Activated CD4-positive, alpha-beta T cell treated with anti-CD3 and anti-CD28 coated beads for 36 hours (primary cell): ENCODE results near the gene CRYGA. TPM values are rescaled to one million over a fixed set of nuclear protein-coding genes. Genes with fewer than 3 reads are reported as not detected.

Experiments used
- ATAC-seq: fragments of 200-7000 bp; cut with Tn5 transposase; one replicate; pipeline ENCODE4 v1.10.0; 2021; ENCODE audit warnings: mild to moderate bottlenecking, moderate library complexity
- CTCF ChIA-PET: fragments of 350-600 bp; sonication (Branson Sonifier 250); formaldehyde crosslinking; loops from one replicate; lab custom pipeline; 2021; ENCODE audit warnings: antibody characterized with exemption; lab: Charles Lee
- POLR2A ChIA-PET: fragments of 350-600 bp; sonication (Branson Sonifier 250); formaldehyde crosslinking; loops from one replicate; lab custom pipeline; 2021; ENCODE audit warnings: antibody characterized with exemption, inconsistent platforms; lab: Charles Lee
- DNase-seq: peaks from one replicate; pipeline ENCODE4 v3.0.0-alpha.2; 2020
- H3K27ac Mint-ChIP-seq: one replicate; pipeline ENCODE4 v1.8.0; 2021; ENCODE audit warnings: mixed read lengths
- H3K27me3 Mint-ChIP-seq: one replicate; pipeline ENCODE4 v1.8.0; 2021; ENCODE audit warnings: mixed read lengths
- H3K36me3 Mint-ChIP-seq: one replicate; pipeline ENCODE4 v1.8.0; 2021; ENCODE audit warnings: low read depth, mixed read lengths
- H3K4me1 Mint-ChIP-seq: one replicate; pipeline ENCODE4 v1.8.0; 2021; ENCODE audit warnings: mixed read lengths
- H3K4me3 Mint-ChIP-seq: one replicate; pipeline ENCODE4 v1.8.0; 2021; ENCODE audit warnings: mild to moderate bottlenecking, moderate library complexity, mixed read lengths
- H3K9me3 Mint-ChIP-seq: one replicate; pipeline ENCODE4 v1.8.0; 2021; ENCODE audit warnings: low read depth, mixed read lengths
- intact Hi-C, 2 experiments: fragments of 100-400 bp; cut with DNase I in 1 of 2; cut with micrococcal nuclease in 1 of 2; formaldehyde crosslinking; loops; one replicate each; pipeline versions ENCODE4 v1.14.2 to v1.15.1; 2022 to 2024; cut with DNase I, micrococcal nuclease
- total RNA-seq, 2 experiments: library from RNA; stranded (reverse); gene quantifications; one replicate each; pipeline ENCODE4 v1.2.3, GENCODE V29; 2021

The CRYGA gene
- total RNA-seq, 2 experiments from 2014 or later, result not detected

- ATAC-seq (no peak), DNase-seq (peak; percentile 5)
- no peaks in the 10 kb centered on the region for H3K36me3 Mint-ChIP-seq
- H3K27me3 Mint-ChIP-seq, result peaks cover 7% of the 10 kb centered on the region
- no peaks in the 10 kb centered on the region for H3K9me3 Mint-ChIP-seq
- POLR2A ChIA-PET, result no interaction called here
- H3K4me3 Mint-ChIP-seq, result no peak overlapping the region
- no peak overlapping the region for H3K27ac Mint-ChIP-seq
- CTCF ChIA-PET, result interaction anchor here (0.7 to 1.5 kb wide), 2 partner anchors 10 to 1183 kb away, joined by 3 read pairs; no protein-coding TSS in a partner anchor
- no peaks in the 10 kb centered on the region for H3K4me1 Mint-ChIP-seq
- intact Hi-C loops, result no loop called here
These were observed 23.1 kb upstream of the CRYGA start for GRCh38 chr2:208186465-208186864.

GRCh38 chr2:208183972-208184705 is 20.8 kb upstream of the CRYGA start:
- CTCF ChIA-PET, result no interaction called here
- DNase-seq (no peak), ATAC-seq (no peak)
- Mint-ChIP-seq H3K27ac (no peak overlapping the region), H3K4me3 (no peak overlapping the region), H3K9me3 (no peaks in the 10 kb centered on the region), H3K36me3 (no peaks in the 10 kb centered on the region), H3K27me3 (peaks cover 7% of the 10 kb centered on the region), H3K4me1 (no peaks in the 10 kb centered on the region)
- POLR2A ChIA-PET, result no interaction called here
- intact Hi-C loops, result no loop called here

GRCh38 chr2:208183526-208183925 is 20.1 kb upstream of the CRYGA start:
- Mint-ChIP-seq H3K9me3 (no peaks in the 10 kb centered on the region), H3K4me1 (no peaks in the 10 kb centered on the region), H3K4me3 (no peak overlapping the region), H3K27me3 (peaks cover 7% of the 10 kb centered on the region), H3K36me3 (no peaks in the 10 kb centered on the region), H3K27ac (no peak overlapping the region)
- DNase-seq (no peak), ATAC-seq (no peak)
- CTCF ChIA-PET, result no interaction called here
- intact Hi-C loops, result no loop called here
- POLR2A ChIA-PET, result no interaction called here

GRCh38 chr2:208182835-208183234 is 19.4 kb upstream of the CRYGA start:
- ChIA-PET POLR2A (no interaction called here), CTCF (no interaction called here)
- H3K9me3 Mint-ChIP-seq, result no peaks in the 10 kb centered on the region
- DNase-seq (no peak), ATAC-seq (no peak)
- no peak overlapping the region for H3K27ac Mint-ChIP-seq
- no peaks in the 10 kb centered on the region for H3K36me3 Mint-ChIP-seq
- no peak overlapping the region for H3K4me3 Mint-ChIP-seq
- no peaks in the 10 kb centered on the region for H3K4me1 Mint-ChIP-seq
- intact Hi-C loops, result no loop called here
- peaks cover 7% of the 10 kb centered on the region for H3K27me3 Mint-ChIP-seq

GRCh38 chr2:208179028-208179609 is 15.7 kb upstream of the CRYGA start:
- no peaks in the 10 kb centered on the region for H3K9me3 Mint-ChIP-seq
- DNase-seq (no peak), ATAC-seq (no peak)
- H3K4me3 Mint-ChIP-seq, result no peak overlapping the region
- no peaks in the 10 kb centered on the region for H3K36me3 Mint-ChIP-seq
- ChIA-PET POLR2A (no interaction called here), CTCF (no interaction called here)
- peaks cover 3% of the 10 kb centered on the region for H3K27me3 Mint-ChIP-seq
- peaks cover 4% of the 10 kb centered on the region for H3K4me1 Mint-ChIP-seq
- intact Hi-C loops, result loop anchor here in 1 of 2 experiments (5.0 kb wide), 1 partner anchor 1028 kb away; no protein-coding TSS in a partner anchor
- H3K27ac Mint-ChIP-seq, result no peak overlapping the region

- DNase-seq (no peak), ATAC-seq (no peak)
- peaks cover 4% of the 10 kb centered on the region for H3K4me1 Mint-ChIP-seq
- CTCF ChIA-PET, result interaction anchor here (0.6 to 2.6 kb wide), 29 partner anchors 10 to 1617 kb away, joined by 3 to 21 read pairs (median 3); partner anchors contain the start of genes C2orf80 and IDH1
- POLR2A ChIA-PET, result no interaction called here
- H3K9me3 Mint-ChIP-seq, result no peaks in the 10 kb centered on the region
- no peak overlapping the region for H3K4me3 Mint-ChIP-seq
- intact Hi-C loops, result loop anchor here (1.0 to 5.0 kb wide), 4 partner anchors 79 to 1032 kb away; partner anchors contain the start of gene IDH1 (in 1 of the 2)
- H3K27ac Mint-ChIP-seq, result no peak overlapping the region
- H3K27me3 Mint-ChIP-seq, result no peaks in the 10 kb centered on the region
- H3K36me3 Mint-ChIP-seq, result no peaks in the 10 kb centered on the region
These were observed 12.4 kb upstream of the CRYGA start for GRCh38 chr2:208175840-208176153.

- DNase-seq (peak; percentile 76), ATAC-seq (peak; percentile 99)
- POLR2A ChIA-PET, result no interaction called here
- peaks cover 4% of the 10 kb centered on the region for H3K4me1 Mint-ChIP-seq
- intact Hi-C loops, result loop anchor here (1.0 to 5.0 kb wide), 4 partner anchors 79 to 1032 kb away; partner anchors contain the start of gene IDH1 (in 1 of the 2)
- H3K36me3 Mint-ChIP-seq, result no peaks in the 10 kb centered on the region
- no peak overlapping the region for H3K27ac Mint-ChIP-seq
- no peaks in the 10 kb centered on the region for H3K27me3 Mint-ChIP-seq
- H3K9me3 Mint-ChIP-seq, result no peaks in the 10 kb centered on the region
- CTCF ChIA-PET, result interaction anchor here (0.6 to 2.6 kb wide), 28 partner anchors 10 to 1617 kb away, joined by 3 to 21 read pairs (median 3); partner anchors contain the start of genes C2orf80 and IDH1
- no peak overlapping the region for H3K4me3 Mint-ChIP-seq
These were observed 11.9 kb upstream of the CRYGA start for GRCh38 chr2:208175069-208175839.

- intact Hi-C loops, result loop anchor here in 1 of 2 experiments (2.0 kb wide), 1 partner anchor 81 kb away; the partner anchor contains the start of gene IDH1
- ChIA-PET POLR2A (no interaction called here), CTCF (interaction anchor here (2.0 kb wide), 1 partner anchor 127 kb away, joined by 8 read pairs; no protein-coding TSS in a partner anchor)
- H3K4me3 Mint-ChIP-seq, result no peak overlapping the region
- no peaks in the 10 kb centered on the region for H3K36me3 Mint-ChIP-seq
- H3K27me3 Mint-ChIP-seq, result no peaks in the 10 kb centered on the region
- H3K27ac Mint-ChIP-seq, result no peak overlapping the region
- H3K4me1 Mint-ChIP-seq, result peaks cover 4% of the 10 kb centered on the region
- H3K9me3 Mint-ChIP-seq, result no peaks in the 10 kb centered on the region
- no peak for ATAC-seq
- DNase-seq, result no peak
These were observed 10.8 kb upstream of the CRYGA start for GRCh38 chr2:208174144-208174543.

- Mint-ChIP-seq H3K27me3 (no peaks in the 10 kb centered on the region), H3K36me3 (no peaks in the 10 kb centered on the region), H3K9me3 (no peaks in the 10 kb centered on the region), H3K4me3 (no peak overlapping the region), H3K4me1 (peaks cover 4% of the 10 kb centered on the region), H3K27ac (no peak overlapping the region)
- CTCF ChIA-PET, result interaction anchor here (0.6 to 1.2 kb wide), 3 partner anchors 14 to 109 kb away, joined by 3 to 4 read pairs (median 4); no protein-coding TSS in a partner anchor
- POLR2A ChIA-PET, result no interaction called here
- DNase-seq (no peak), ATAC-seq (no peak)
- intact Hi-C loops, result no loop called here
These were observed 8.7 kb upstream of the CRYGA start for GRCh38 chr2:208172125-208172524.

GRCh38 chr2:208164951-208165755 is 1.8 kb upstream of the CRYGA start:
- no peaks in the 10 kb centered on the region for H3K36me3 Mint-ChIP-seq
- CTCF ChIA-PET, result interaction anchor here (1.0 to 1.8 kb wide), 2 partner anchors 10 to 25 kb away, joined by 3 to 8 read pairs; no protein-coding TSS in a partner anchor
- H3K9me3 Mint-ChIP-seq, result no peaks in the 10 kb centered on the region
- H3K4me3 Mint-ChIP-seq, result no peak overlapping the region
- no peaks in the 10 kb centered on the region for H3K27me3 Mint-ChIP-seq
- H3K27ac Mint-ChIP-seq, result no peak overlapping the region
- intact Hi-C loops, result no loop called here
- DNase-seq (no peak), ATAC-seq (no peak)
- POLR2A ChIA-PET, result no interaction called here
- H3K4me1 Mint-ChIP-seq, result no peaks in the 10 kb centered on the region
